HUES64 (cell line): Measurements from ENCODE around the gene SRPX.

ENCODE experiments used
- H3K27ac ChIP-seq: 2 replicates; pipeline ENCODE4 v1.7.0; 2013; ENCODE audit warnings: low read depth, low read length, inconsistent platforms
- H3K27me3 ChIP-seq: 2 replicates; pipeline ENCODE4 v1.6.1; 2013; ENCODE audit warnings: mild to moderate bottlenecking, low read length; ENCODE audit not compliant: insufficient read depth
- H3K36me3 ChIP-seq: 2 replicates; pipeline ENCODE4 v1.6.1; 2013; ENCODE audit warnings: mild to moderate bottlenecking, low read length; ENCODE audit not compliant: insufficient read depth
- H3K4me1 ChIP-seq: 2 replicates; pipeline ENCODE4 v1.6.1; 2013; ENCODE audit warnings: mild to moderate bottlenecking, low read length, moderate library complexity; ENCODE audit not compliant: insufficient read depth
- H3K4me3 ChIP-seq: 2 replicates; pipeline ENCODE4 v1.5.1; 2013; ENCODE audit warnings: mild to moderate bottlenecking, low read length, moderate library complexity
- H3K9ac ChIP-seq: 2 replicates; pipeline ENCODE4 v1.6.1; 2013; ENCODE audit warnings: mild to moderate bottlenecking, low read depth, low read length
- H3K9me3 ChIP-seq: 2 replicates; pipeline ENCODE4 v1.6.1; 2013; ENCODE audit warnings: low read depth, low read length; ENCODE audit not compliant: insufficient read depth
- WGBS: fragments of 150-250, 120-280 bp; methylation state at CpG from one replicate; pipeline ENCODE4 v1.1.7; 2013; ENCODE audit warnings: missing lambda C conversion rate; 5-methylcytosine and 5-hydroxymethylcytosine counted together

SRPX gene

GRCh38 chrX:38206036-38206435 is 14.6 kb downstream of the SRPX start:
- Histone ChIP-seq H3K4me1 (no peaks in the 10 kb centered on the region), H3K9me3 (no peaks in the 10 kb centered on the region), H3K9ac (no peak overlapping the region), H3K27ac (no peak overlapping the region), H3K4me3 (no peak overlapping the region), H3K36me3 (no peaks in the 10 kb centered on the region), H3K27me3 (no peaks in the 10 kb centered on the region)
- WGBS = 85% methylated on average over 4 of the region's 5 CpGs

GRCh38 chrX:38205039-38205438 is 15.6 kb downstream of the SRPX start:
- no peak overlapping the region for H3K4me3 ChIP-seq
- 91% methylated on average over 3 of the region's 3 CpGs for WGBS
- H3K27ac ChIP-seq = no peak overlapping the region
- H3K36me3 ChIP-seq = no peaks in the 10 kb centered on the region
- H3K9me3 ChIP-seq = no peaks in the 10 kb centered on the region
- H3K4me1 ChIP-seq = no peaks in the 10 kb centered on the region
- H3K27me3 ChIP-seq = no peaks in the 10 kb centered on the region
- no peak overlapping the region for H3K9ac ChIP-seq

- no peak overlapping the region for H3K9ac ChIP-seq
- H3K4me1 ChIP-seq = no peaks in the 10 kb centered on the region
- no peaks in the 10 kb centered on the region for H3K36me3 ChIP-seq
- H3K27ac ChIP-seq = no peak overlapping the region
- H3K4me3 ChIP-seq = no peak overlapping the region
- WGBS = 81% methylated on average over 5 of the region's 5 CpGs
- no peaks in the 10 kb centered on the region for H3K27me3 ChIP-seq
- no peaks in the 10 kb centered on the region for H3K9me3 ChIP-seq
Measured at GRCh38 chrX:38192007-38192810, 28.5 kb downstream of the SRPX start.

- no peak overlapping the region for H3K27ac ChIP-seq
- H3K9ac ChIP-seq = no peak overlapping the region
- H3K36me3 ChIP-seq = no peaks in the 10 kb centered on the region
- no peak overlapping the region for H3K4me3 ChIP-seq
- H3K27me3 ChIP-seq = no peaks in the 10 kb centered on the region
- WGBS = 92% methylated on average over 7 of the region's 7 CpGs
- no peaks in the 10 kb centered on the region for H3K4me1 ChIP-seq
- no peaks in the 10 kb centered on the region for H3K9me3 ChIP-seq
Measured at GRCh38 chrX:38189431-38190250, 31.0 kb downstream of the SRPX start.

- no peak overlapping the region for H3K27ac ChIP-seq
- H3K36me3 ChIP-seq = no peaks in the 10 kb centered on the region
- no peaks in the 10 kb centered on the region for H3K9me3 ChIP-seq
- 90% methylated on average over 1 of the region's 1 CpG for WGBS
- no peak overlapping the region for H3K4me3 ChIP-seq
- no peak overlapping the region for H3K9ac ChIP-seq
- no peaks in the 10 kb centered on the region for H3K27me3 ChIP-seq
- no peaks in the 10 kb centered on the region for H3K4me1 ChIP-seq
Measured at GRCh38 chrX:38183596-38183995, 37.1 kb downstream of the SRPX start.

GRCh38 chrX:38181357-38181756 is 39.3 kb downstream of the SRPX start:
- no peak overlapping the region for H3K9ac ChIP-seq
- 96% methylated on average over 2 of the region's 2 CpGs for WGBS
- no peak overlapping the region for H3K27ac ChIP-seq
- no peaks in the 10 kb centered on the region for H3K9me3 ChIP-seq
- no peaks in the 10 kb centered on the region for H3K36me3 ChIP-seq
- H3K4me3 ChIP-seq = no peak overlapping the region
- no peaks in the 10 kb centered on the region for H3K27me3 ChIP-seq
- H3K4me1 ChIP-seq = no peaks in the 10 kb centered on the region

- no peak overlapping the region for H3K9ac ChIP-seq
- H3K27ac ChIP-seq = no peak overlapping the region
- 54% methylated on average over 2 of the region's 2 CpGs for WGBS
- no peaks in the 10 kb centered on the region for H3K9me3 ChIP-seq
- H3K36me3 ChIP-seq = no peaks in the 10 kb centered on the region
- no peaks in the 10 kb centered on the region for H3K4me1 ChIP-seq
- no peaks in the 10 kb centered on the region for H3K27me3 ChIP-seq
- no peak overlapping the region for H3K4me3 ChIP-seq
Measured at GRCh38 chrX:38178396-38178795, 42.3 kb downstream of the SRPX start.

GRCh38 chrX:38175139-38175538 is 45.5 kb downstream of the SRPX start:
- 22% methylated on average over 3 of the region's 3 CpGs for WGBS
- Histone ChIP-seq H3K9me3 (no peaks in the 10 kb centered on the region), H3K4me3 (no peak overlapping the region), H3K27ac (no peak overlapping the region), H3K4me1 (0 out of 2 replicates have a peak, but pooled peaks cover 6% of the 10 kb centered on the region), H3K9ac (no peak overlapping the region), H3K27me3 (no peaks in the 10 kb centered on the region), H3K36me3 (no peaks in the 10 kb centered on the region)

GRCh38 chrX:38172596-38172995 is 48.1 kb downstream of the SRPX start:
- Histone ChIP-seq H3K4me1 (0 out of 2 replicates have a peak, but pooled peaks cover 6% of the 10 kb centered on the region), H3K27ac (no peak overlapping the region), H3K27me3 (no peaks in the 10 kb centered on the region), H3K9ac (no peak overlapping the region), H3K9me3 (no peaks in the 10 kb centered on the region), H3K4me3 (no peak overlapping the region), H3K36me3 (no peaks in the 10 kb centered on the region)
- 91% methylated on average over 3 of the region's 3 CpGs for WGBS

GRCh38 chrX:38170556-38170955 is 50.1 kb downstream of the SRPX start:
- H3K4me1 ChIP-seq = 0 out of 2 replicates have a peak, but pooled peaks cover 6% of the 10 kb centered on the region
- H3K9me3 ChIP-seq = no peaks in the 10 kb centered on the region
- H3K27ac ChIP-seq = no peak overlapping the region
- no peaks in the 10 kb centered on the region for H3K36me3 ChIP-seq
- H3K27me3 ChIP-seq = no peaks in the 10 kb centered on the region
- no peak overlapping the region for H3K9ac ChIP-seq
- no peak overlapping the region for H3K4me3 ChIP-seq
- WGBS = 89% methylated on average over 1 of the region's 1 CpG

GRCh38 chrX:38166478-38167083 is 54.1 kb downstream of the SRPX start:
- Histone ChIP-seq H3K4me1 (0 out of 2 replicates have a peak, but pooled peaks cover 6% of the 10 kb centered on the region), H3K27ac (no peak overlapping the region), H3K36me3 (no peaks in the 10 kb centered on the region), H3K9me3 (no peaks in the 10 kb centered on the region), H3K27me3 (no peaks in the 10 kb centered on the region), H3K9ac (no peak overlapping the region), H3K4me3 (no peak overlapping the region)
- WGBS = no CpG with 5 or more reads among the region's 2 CpGs
